Bronchial epithelial cell (primary cell): ENCODE data around the gene DNAH7. TPM values are rescaled to one million over a fixed set of nuclear protein-coding genes. Genes with fewer than 3 reads are reported as not detected.

Experiments used
- DNase-seq: peaks from one replicate; pipeline ENCODE4 v3.0.0-alpha.2; 2010; ENCODE audit warnings: low read depth
- FAIRE-seq: peaks from 2 replicates; lab custom pipeline; 2011; peaks lifted over from hg19 to GRCh38; lab: Jason Lieb, UNC
- H3K27me3 ChIP-seq: 2 replicates; pipeline ENCODE4 v1.5.1; 2011; ENCODE audit warnings: low read length; ENCODE audit not compliant: control insufficient read depth, insufficient read depth
- H3K36me3 ChIP-seq: 2 replicates; pipeline ENCODE4 v1.5.1; 2011; ENCODE audit warnings: low read length; ENCODE audit not compliant: control insufficient read depth, insufficient read depth
- H3K4me3 ChIP-seq: 2 replicates; pipeline ENCODE4 v1.5.1; 2011; ENCODE audit warnings: mild to moderate bottlenecking, low read depth, low read length, control low read depth
- total RNA-seq: library from RNA; depleted of rRNA; stranded (reverse); fragments of >200 nt; gene quantifications from 2 replicates; pipeline ENCODE4 v1.2.1, GENCODE V29; 2014
- TF ChIP-seq, protein P1 (sequence below): IDR thresholded peaks from 2 replicates; pipeline ENCODE4 v1.5.1; 2011; ENCODE audit warnings: mild to moderate bottlenecking, moderate library complexity, low read length, control low read depth, inconsistent platforms; ENCODE audit not compliant: insufficient read depth, severe bottlenecking

The DNAH7 gene
- total RNA-seq, 1 donor from 2014 or later = 0.26 TPM

DNA sequence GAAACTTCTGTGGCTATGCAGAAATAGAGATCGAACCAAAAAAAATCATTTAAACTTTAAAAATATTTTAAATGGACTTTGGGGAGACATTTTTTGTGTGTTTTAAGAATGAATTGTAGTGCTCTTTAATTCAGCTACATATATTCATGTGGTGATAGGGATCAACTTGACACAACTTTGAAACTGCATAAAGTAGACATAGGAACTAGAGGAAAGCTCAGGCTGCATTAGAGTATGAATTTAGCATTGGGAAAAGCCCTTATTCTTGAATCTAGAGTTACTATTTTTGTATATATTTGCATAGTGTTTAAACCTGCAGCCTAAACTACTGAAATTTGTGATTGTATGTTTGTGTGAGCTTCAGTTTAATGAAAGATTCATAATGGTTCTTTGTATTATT is 333.3 kb downstream of the DNAH7 start:
- TF ChIP-seq, protein P1, sequence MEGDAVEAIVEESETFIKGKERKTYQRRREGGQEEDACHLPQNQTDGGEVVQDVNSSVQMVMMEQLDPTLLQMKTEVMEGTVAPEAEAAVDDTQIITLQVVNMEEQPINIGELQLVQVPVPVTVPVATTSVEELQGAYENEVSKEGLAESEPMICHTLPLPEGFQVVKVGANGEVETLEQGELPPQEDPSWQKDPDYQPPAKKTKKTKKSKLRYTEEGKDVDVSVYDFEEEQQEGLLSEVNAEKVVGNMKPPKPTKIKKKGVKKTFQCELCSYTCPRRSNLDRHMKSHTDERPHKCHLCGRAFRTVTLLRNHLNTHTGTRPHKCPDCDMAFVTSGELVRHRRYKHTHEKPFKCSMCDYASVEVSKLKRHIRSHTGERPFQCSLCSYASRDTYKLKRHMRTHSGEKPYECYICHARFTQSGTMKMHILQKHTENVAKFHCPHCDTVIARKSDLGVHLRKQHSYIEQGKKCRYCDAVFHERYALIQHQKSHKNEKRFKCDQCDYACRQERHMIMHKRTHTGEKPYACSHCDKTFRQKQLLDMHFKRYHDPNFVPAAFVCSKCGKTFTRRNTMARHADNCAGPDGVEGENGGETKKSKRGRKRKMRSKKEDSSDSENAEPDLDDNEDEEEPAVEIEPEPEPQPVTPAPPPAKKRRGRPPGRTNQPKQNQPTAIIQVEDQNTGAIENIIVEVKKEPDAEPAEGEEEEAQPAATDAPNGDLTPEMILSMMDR = no peak
- Histone ChIP-seq H3K27me3 (no peaks in the 10 kb centered on the region), H3K4me3 (no peak overlapping the region), H3K36me3 (no peaks in the 10 kb centered on the region)
- DNase-seq = no peak
- no peak for FAIRE-seq

DNA sequence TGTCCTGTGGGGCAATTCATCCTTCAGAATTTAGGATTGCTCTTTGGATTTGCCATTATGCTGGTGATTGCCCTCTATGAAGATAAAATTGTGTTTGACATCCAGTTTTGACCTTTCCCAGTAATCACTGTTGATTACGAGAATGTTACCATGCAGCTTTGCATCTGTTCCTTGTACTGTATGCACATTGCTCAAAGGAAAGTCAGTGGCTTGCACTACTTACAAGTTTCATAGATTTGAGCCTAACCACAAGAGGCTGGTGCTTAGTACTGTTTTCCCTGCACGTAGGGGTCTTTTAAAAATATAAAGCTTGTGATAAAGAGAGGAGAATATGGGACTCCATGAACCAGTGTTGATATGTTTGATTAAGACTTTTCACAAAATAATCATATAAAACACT is 333.7 kb downstream of the DNAH7 start:
- DNase-seq (no peak), FAIRE-seq (no peak)
- no peak overlapping the region for H3K4me3 ChIP-seq
- no peaks in the 10 kb centered on the region for H3K36me3 ChIP-seq
- TF ChIP-seq, protein P1 = no peak
- H3K27me3 ChIP-seq = no peaks in the 10 kb centered on the region

DNA sequence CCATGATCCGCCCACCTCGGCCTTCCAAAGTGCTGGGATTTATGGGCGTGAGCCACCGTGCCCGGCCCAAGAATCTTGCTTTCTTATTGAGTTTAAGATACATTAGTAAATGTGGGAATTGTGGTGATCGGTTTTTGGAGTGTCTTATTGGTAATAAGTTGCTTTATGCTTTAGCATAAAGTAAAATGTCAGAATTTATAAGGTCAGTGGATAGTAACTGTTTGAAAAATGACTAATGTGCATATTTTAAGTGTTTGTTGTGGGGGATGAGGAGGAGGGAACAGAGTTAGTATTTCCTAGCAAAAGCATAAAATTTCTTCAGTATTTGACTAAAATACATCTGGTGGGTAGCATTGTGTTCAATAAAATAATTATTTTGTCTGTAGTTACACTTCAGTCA is 334.2 kb downstream of the DNAH7 start:
- Histone ChIP-seq H3K36me3 (no peaks in the 10 kb centered on the region), H3K27me3 (no peaks in the 10 kb centered on the region), H3K4me3 (no peak overlapping the region)
- no peak for FAIRE-seq
- no peak for DNase-seq
- TF ChIP-seq, protein P1 = no peak

DNA sequence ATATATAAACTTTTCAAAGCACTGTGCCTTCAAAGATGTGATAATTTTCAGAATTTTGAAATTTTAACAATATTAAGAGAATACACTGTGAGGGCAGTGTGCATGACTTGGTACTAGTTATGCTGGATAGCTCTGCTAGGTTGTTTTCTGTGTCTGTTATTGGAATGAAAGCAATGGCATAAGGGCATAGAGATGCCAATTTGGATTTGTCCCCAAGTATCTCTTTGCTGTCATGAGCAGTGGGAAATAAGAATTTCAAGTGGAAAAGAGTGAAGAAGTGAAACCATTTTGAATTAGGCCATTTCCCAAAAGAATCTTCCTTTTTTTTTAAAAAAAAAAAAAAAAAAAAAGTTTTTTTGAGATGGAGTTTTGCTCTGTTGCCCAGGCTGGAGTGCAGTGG is 334.8 kb downstream of the DNAH7 start:
- Histone ChIP-seq H3K36me3 (no peaks in the 10 kb centered on the region), H3K4me3 (no peak overlapping the region), H3K27me3 (no peaks in the 10 kb centered on the region)
- DNase-seq (no peak), FAIRE-seq (no peak)
- TF ChIP-seq, protein P1 = no peak

DNA sequence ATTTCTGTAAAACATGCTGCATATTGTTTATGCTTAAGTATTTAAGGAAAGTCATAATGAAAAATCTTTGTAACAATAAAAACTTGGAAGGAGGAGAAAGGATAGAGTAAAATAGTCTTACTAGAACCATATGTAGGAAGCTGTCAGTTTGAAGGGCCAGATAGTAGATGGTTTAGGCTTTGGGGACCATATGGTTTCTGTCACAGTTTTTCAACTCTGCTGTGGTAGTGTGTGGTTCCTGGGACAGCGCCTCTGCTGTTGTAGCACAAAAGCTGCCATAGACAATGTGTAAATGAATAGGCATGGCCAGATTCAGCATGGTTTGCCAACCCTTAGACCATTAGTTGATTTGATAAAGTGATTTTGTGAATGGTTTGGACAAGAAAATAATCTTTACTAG is 336.1 kb downstream of the DNAH7 start:
- H3K36me3 ChIP-seq = no peaks in the 10 kb centered on the region
- no peaks in the 10 kb centered on the region for H3K27me3 ChIP-seq
- DNase-seq (no peak), FAIRE-seq (no peak)
- no peak overlapping the region for H3K4me3 ChIP-seq
- TF ChIP-seq, protein P1 = no peak

DNA sequence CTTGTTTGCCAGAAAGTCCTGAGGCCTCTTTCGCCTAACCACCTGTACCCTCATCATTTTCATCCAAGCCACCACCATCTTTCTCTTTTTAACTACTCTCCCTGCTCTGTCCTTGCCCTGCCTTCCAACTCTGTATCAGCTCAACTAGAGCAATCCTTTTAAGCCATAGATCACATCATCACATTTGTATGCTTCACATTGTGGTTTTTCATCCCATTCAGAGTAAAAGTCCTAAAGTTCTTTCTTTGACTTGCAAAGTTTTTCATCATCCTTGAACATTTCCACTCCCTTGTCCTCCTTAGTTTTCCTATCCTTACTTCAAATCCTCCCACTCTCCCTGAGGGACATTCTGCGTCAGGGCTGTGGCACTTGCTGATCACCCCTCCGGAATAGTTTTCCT is 337.7 kb downstream of the DNAH7 start:
- DNase-seq (no peak), FAIRE-seq (no peak)
- H3K27me3 ChIP-seq = no peaks in the 10 kb centered on the region
- no peaks in the 10 kb centered on the region for H3K36me3 ChIP-seq
- no peak overlapping the region for H3K4me3 ChIP-seq
- TF ChIP-seq, protein P1 = no peak
